MM.1S (cell line): ENCODE data around the gene PPP3CB.

ENCODE experiments used
- DNase-seq: peaks from one replicate; pipeline ENCODE4 v3.0.0-alpha.2; 2015
- H2AFZ ChIP-seq: fragments of 300-600 bp; sonication (generic); 2 replicates; pipeline ENCODE4 v1.6.0; 2016; ENCODE audit warnings: antibody characterized with exemption, low read length
- H3F3A ChIP-seq: fragments of 300-600 bp; sonication (generic); 2 replicates; pipeline ENCODE4 v1.6.1; 2016; ENCODE audit warnings: mild to moderate bottlenecking, antibody characterized with exemption, low read length, moderate library complexity, mixed read lengths; ENCODE audit not compliant: insufficient read depth
- H3K27ac ChIP-seq: fragments of 300-600 bp; sonication (generic); 2 replicates; pipeline ENCODE4 v1.5.1; 2016; ENCODE audit warnings: mild to moderate bottlenecking, low read length
- H3K27me3 ChIP-seq: fragments of 300-600 bp; sonication (generic); replicated peaks from 2 replicates; pipeline ENCODE4 v1.6.0; 2016; ENCODE audit warnings: low read length; ENCODE audit not compliant: insufficient read depth
- H3K36me3 ChIP-seq: fragments of 300-600 bp; sonication (generic); replicated peaks from 2 replicates; pipeline ENCODE4 v1.6.1; 2016; ENCODE audit warnings: mild to moderate bottlenecking, low read length, mixed read lengths; ENCODE audit not compliant: insufficient read depth
- H3K4me1 ChIP-seq: fragments of 300-600 bp; sonication (generic); 2 replicates; pipeline ENCODE4 v1.6.1; 2016; ENCODE audit warnings: low read length, mixed read lengths
- H3K4me2 ChIP-seq: fragments of 300-600 bp; sonication (generic); 2 replicates; pipeline ENCODE4 v1.6.0; 2016; ENCODE audit warnings: low read depth, low read length
- H3K4me3 ChIP-seq: fragments of 300-600 bp; sonication (generic); 2 replicates; pipeline ENCODE4 v1.5.1; 2016; ENCODE audit warnings: low read length, mixed read lengths
- H3K79me2 ChIP-seq: fragments of 300-600 bp; sonication (generic); 2 replicates; pipeline ENCODE4 v1.6.1; 2016; ENCODE audit warnings: mixed run types, low read length, mixed read lengths
- H3K9ac ChIP-seq: fragments of 300-600 bp; sonication (generic); 2 replicates; pipeline ENCODE4 v1.6.1; 2016; ENCODE audit warnings: low read length, mixed read lengths
- H3K9me2 ChIP-seq: fragments of 300-600 bp; sonication (generic); replicated peaks from 2 replicates; pipeline ENCODE4 v1.6.1; 2016; ENCODE audit warnings: mild to moderate bottlenecking, low read length, mixed read lengths; ENCODE audit not compliant: insufficient read depth
- H3K9me3 ChIP-seq: fragments of 300-600 bp; sonication (generic); replicated peaks from 2 replicates; pipeline ENCODE4 v1.6.1; 2016; ENCODE audit warnings: mild to moderate bottlenecking, low read length, mixed read lengths; ENCODE audit not compliant: insufficient read depth
- H4K20me1 ChIP-seq: fragments of 300-600 bp; sonication (generic); 2 replicates; pipeline ENCODE4 v1.6.1; 2016; ENCODE audit warnings: mild to moderate bottlenecking, low read length, moderate library complexity, mixed read lengths; ENCODE audit not compliant: insufficient read depth
- CTCF ChIP-seq: fragments of 300-600 bp; sonication (generic); IDR thresholded peaks from 2 replicates; pipeline ENCODE4 v1.5.1; 2016; ENCODE audit warnings: antibody characterized with exemption, low read length, mixed read lengths
- EZH2 ChIP-seq: fragments of 300-600 bp; sonication (generic); optimal IDR thresholded peaks from 2 replicates; pipeline ENCODE3; 2017; ENCODE audit warnings: low read depth, mild to moderate bottlenecking, antibody characterized with exemption, low read length, mixed read lengths
- EZH2phosphoT487 ChIP-seq: fragments of 300-600 bp; sonication (generic); IDR thresholded peaks from 2 replicates; pipeline ENCODE4 v1.6.1; 2018; ENCODE audit warnings: antibody characterized with exemption, low read length

The PPP3CB gene

GRCh38 chr10:73485320-73485719 is 10.5 kb downstream of the PPP3CB start:
- no peak overlapping the region for H3K4me3 ChIP-seq
- no peaks in the 10 kb centered on the region for H3K27me3 ChIP-seq
- no peaks in the 10 kb centered on the region for H3F3A ChIP-seq
- peaks cover 16% of the 10 kb centered on the region for H3K79me2 ChIP-seq
- no peak overlapping the region for H3K9ac ChIP-seq
- H3K9me2 ChIP-seq: no peaks in the 10 kb centered on the region
- H3K27ac ChIP-seq: no peak overlapping the region
- no peaks in the 10 kb centered on the region for H4K20me1 ChIP-seq
- TF ChIP-seq EZH2: no peak
- TF ChIP-seq EZH2phosphoT487: no peak
- no peak for TF ChIP-seq CTCF
- H3K36me3 ChIP-seq: no peaks in the 10 kb centered on the region
- no peaks in the 10 kb centered on the region for H3K9me3 ChIP-seq
- H3K4me2 ChIP-seq: no peak overlapping the region
- no peaks in the 10 kb centered on the region for H3K4me1 ChIP-seq
- no peak overlapping the region for H2AFZ ChIP-seq
- no peak for DNase-seq

DNA sequence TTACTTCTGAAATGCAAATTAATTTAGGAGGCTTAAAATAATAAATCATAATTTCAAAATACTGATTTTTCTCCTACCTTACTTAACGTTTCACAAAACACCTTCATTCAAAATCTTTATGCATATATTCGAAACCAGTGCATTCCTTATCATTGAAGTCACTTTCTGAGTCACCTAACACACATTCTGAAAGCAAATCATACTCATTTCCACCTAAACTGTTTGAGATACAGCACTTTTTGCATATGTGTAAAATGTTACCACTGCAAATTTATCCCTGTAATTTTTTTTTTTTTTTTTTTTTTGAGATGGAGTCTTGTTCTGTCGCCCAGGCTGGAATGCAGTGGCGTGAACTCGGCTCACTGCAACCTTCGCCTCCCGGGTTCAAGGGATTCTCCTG is 15.7 kb downstream of the PPP3CB start:
- peaks cover 6% of the 10 kb centered on the region; the same call in 1 of the 2 replicates for H3K79me2 ChIP-seq
- no peak overlapping the region for H3K4me3 ChIP-seq
- H3K27me3 ChIP-seq: no peaks in the 10 kb centered on the region
- no peak overlapping the region for H3K4me2 ChIP-seq
- H3K27ac ChIP-seq: no peak overlapping the region
- H3K9me3 ChIP-seq: no peaks in the 10 kb centered on the region
- no peaks in the 10 kb centered on the region for H3K4me1 ChIP-seq
- H3K9ac ChIP-seq: no peak overlapping the region
- H4K20me1 ChIP-seq: no peaks in the 10 kb centered on the region
- no peak overlapping the region for H2AFZ ChIP-seq
- H3K36me3 ChIP-seq: peaks cover 3% of the 10 kb centered on the region
- DNase-seq: no peak
- peaks cover 4% of the 10 kb centered on the region; the same call in 1 of the 2 replicates for H3F3A ChIP-seq
- H3K9me2 ChIP-seq: no peaks in the 10 kb centered on the region
- TF ChIP-seq CTCF (no peak), EZH2phosphoT487 (no peak), EZH2 (no peak)

DNA sequence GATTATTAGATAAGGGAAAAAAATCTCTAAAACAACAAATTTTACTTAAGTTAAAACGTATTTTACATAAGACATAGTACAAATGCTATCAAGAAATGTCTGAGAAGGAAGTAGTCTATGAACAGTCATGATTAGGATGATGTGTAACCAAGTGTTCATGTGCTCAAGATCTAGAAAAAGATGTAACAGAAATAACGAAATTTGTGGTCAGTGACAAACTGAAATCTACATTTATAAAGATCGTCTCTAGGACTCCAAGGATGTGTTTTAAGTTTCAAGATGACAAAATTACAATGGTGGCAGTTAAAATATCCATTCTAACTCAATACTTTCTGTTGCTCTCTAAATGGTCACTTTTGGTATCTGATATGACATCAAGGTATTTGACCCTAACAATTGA is 17.2 kb downstream of the PPP3CB start:
- Histone ChIP-seq H3K27me3 (no peaks in the 10 kb centered on the region), H3F3A (peaks cover 4% of the 10 kb centered on the region; the same call in 1 of the 2 replicates), H3K4me2 (no peak overlapping the region), H3K4me1 (no peaks in the 10 kb centered on the region), H3K27ac (no peak overlapping the region), H3K9me3 (no peaks in the 10 kb centered on the region), H3K36me3 (peaks cover 3% of the 10 kb centered on the region), H3K79me2 (peaks cover 6% of the 10 kb centered on the region; the same call in 1 of the 2 replicates), H3K4me3 (no peak overlapping the region), H4K20me1 (no peaks in the 10 kb centered on the region), H3K9me2 (no peaks in the 10 kb centered on the region), H2AFZ (no peak overlapping the region), H3K9ac (no peak overlapping the region)
- TF ChIP-seq EZH2phosphoT487 (no peak), CTCF (no peak), EZH2 (no peak)
- no peak for DNase-seq
